NCI-H1105 (cell line): ENCODE measurements around the gene URGCP.

ENCODE experiments used
- DNase-seq: peaks from one replicate; lab custom pipeline; 2025; lab: John Stamatoyannopoulos, UW

Gene URGCP, protein sequence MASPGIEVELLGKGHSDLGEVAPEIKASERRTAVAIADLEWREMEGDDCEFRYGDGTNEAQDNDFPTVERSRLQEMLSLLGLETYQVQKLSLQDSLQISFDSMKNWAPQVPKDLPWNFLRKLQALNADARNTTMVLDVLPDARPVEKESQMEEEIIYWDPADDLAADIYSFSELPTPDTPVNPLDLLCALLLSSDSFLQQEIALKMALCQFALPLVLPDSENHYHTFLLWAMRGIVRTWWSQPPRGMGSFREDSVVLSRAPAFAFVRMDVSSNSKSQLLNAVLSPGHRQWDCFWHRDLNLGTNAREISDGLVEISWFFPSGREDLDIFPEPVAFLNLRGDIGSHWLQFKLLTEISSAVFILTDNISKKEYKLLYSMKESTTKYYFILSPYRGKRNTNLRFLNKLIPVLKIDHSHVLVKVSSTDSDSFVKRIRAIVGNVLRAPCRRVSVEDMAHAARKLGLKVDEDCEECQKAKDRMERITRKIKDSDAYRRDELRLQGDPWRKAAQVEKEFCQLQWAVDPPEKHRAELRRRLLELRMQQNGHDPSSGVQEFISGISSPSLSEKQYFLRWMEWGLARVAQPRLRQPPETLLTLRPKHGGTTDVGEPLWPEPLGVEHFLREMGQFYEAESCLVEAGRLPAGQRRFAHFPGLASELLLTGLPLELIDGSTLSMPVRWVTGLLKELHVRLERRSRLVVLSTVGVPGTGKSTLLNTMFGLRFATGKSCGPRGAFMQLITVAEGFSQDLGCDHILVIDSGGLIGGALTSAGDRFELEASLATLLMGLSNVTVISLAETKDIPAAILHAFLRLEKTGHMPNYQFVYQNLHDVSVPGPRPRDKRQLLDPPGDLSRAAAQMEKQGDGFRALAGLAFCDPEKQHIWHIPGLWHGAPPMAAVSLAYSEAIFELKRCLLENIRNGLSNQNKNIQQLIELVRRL

GRCh38 chr7:43906331-43907010, at the start of gene URGCP:
Gene URGCP (minus strand): TSS chr7:43906596. CDS start chr7:43906575, 21 bp downstream.
- peak; percentile 18 for DNase-seq

- no peak for DNase-seq
Measured at GRCh38 chr7:43956027-43956426, 49.6 kb upstream of the URGCP start.

- peak; percentile 3 for DNase-seq
Measured at GRCh38 chr7:43954524-43955228, 48.3 kb upstream of the URGCP start.

DNA sequence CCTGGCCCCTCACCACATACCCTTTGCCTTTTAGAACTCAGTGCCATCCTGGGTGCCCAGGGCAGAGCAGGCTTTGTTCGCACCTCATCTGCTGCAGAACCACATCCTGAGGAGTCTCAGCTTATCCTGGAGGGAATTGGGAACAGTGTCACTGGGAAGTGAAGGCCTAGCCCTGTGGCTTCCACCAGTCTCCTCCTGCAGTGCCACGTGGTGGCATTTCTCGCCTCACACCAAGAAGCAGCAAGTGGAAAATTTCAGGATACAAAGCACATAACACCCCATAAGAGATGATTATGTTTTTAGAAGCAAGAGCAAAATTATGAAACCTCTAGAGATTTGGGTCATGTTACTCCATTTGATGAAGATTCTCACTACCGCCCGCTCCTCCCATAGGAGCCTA, 46.7 kb upstream of the URGCP start:
- no peak for DNase-seq

GRCh38 chr7:43952028-43952427, 45.6 kb upstream of the URGCP start:
- DNase-seq: no peak

DNA sequence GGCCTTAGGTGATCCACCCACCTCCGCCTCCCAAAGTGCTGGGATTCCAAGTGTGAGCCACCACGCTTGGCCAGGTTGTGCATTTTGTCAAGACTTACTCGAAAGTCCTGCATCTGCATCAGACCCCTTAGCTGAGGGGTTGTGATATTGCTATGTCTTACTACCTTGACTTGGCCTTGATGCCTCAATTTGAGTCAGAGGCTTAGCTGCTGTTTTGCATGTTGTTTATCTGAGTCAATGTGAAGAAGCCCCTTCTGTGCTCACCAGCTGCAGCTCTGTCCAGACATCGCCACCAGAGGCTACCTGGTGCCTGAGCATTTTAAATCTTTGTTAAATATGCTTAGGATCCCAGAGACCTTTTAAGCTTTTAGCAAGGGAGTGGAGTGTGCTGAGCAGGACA, 37.9 kb upstream of the URGCP start:
- no peak for DNase-seq

DNA sequence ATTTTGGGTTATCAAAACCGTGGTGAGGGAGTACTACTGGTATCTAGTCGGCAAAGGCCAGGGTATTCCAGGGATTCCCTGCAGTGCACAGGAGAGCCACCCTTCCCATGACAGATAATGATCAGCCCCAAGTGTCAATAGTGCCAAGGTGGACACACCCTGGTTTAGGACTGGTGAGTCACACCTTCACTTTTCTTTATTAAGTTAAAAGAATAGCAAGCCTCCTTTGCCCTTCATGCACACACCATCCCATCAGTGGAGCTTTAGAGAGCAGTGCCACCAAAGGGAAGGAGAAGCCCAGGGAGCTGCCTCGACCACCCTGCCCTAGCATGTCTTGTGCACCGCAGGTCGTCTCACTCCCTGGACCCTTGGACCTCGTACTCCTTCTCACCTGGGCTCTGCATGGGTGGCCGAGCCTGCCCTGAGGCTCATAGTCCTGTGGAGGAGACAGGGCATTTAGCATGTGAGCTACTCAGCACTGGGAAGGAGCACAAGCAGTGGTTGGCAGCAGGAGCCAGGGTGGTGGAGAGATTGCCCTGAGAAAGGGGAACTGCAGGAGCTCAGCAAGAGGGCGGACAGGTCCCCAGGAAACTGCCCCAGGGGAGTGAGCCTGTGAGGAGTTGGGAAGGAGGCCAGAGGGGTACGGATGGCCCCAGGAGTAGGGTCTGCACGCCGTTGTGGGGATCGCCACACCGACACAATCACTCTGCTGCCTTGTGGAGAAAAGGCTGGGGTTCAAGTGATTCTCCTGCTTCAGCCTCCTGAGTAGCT, 37.2 kb upstream of the URGCP start:
- no peak for DNase-seq

GRCh38 chr7:43942997-43943396, 36.6 kb upstream of the URGCP start:
- no peak for DNase-seq

GRCh38 chr7:43942250-43942649, 35.9 kb upstream of the URGCP start:
- DNase-seq: no peak

DNA sequence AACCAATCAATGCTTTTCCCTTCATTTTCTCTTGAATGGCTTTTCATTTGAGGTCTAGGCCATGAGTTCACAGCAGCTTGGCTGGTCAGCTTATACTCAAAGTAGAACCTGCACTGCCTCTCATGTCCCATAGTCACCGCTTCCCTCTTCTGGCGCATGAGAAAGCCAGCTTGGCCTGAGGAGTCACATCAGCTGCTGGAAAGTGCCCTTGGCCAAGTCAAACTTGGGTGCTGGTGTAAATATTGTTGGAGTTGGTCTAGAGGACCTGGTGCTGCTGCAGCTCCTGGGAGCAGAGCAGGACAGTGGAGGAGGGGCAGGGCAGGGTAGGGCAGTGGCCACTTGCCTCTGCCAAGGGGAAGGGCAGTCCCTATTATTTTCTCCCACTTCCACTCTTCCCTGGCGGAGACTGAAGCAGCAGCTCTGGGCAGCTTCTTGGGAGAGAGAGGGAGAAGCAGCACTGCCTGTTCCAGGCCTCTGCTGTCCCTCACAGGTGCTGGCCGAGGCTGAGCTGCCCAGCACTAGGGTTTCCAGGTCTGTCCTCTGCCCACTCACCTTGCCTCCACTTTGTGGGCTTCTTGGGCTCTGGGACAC, 32.6 kb upstream of the URGCP start:
- DNase-seq: no peak

GRCh38 chr7:43937444-43937843, 31.0 kb upstream of the URGCP start:
- DNase-seq: no peak

DNA sequence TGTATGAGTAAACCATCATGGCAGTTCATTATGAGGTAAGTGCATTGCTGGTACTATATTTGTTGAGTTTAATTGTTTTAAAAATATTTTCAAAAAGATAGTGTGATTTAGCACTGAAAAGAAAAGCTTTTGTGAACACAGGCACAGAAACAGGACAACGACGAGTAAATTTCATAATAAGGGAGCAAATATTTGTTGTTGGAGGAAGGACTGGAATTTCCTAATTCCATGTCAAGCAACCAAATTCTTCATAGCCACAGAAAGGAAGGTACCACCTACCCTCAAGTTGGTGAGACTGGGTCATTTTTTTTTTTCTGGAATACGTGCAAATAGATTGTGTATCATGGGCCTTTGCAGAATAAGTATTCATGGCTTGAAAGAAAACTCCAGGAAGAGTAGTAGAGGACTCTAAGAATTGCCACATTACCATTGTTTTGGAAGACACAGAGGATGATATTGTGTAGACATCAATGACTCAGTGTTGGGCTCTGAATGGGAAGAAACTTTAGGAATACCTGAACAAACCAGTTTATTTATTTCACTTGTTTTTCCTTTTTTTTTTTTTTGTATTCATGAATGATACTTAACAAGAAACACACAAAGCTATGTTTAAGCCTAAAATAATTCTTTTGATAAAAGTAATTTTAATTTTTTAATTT, 27.6 kb upstream of the URGCP start:
- DNase-seq: no peak

GRCh38 chr7:43931346-43931745, 24.9 kb upstream of the URGCP start:
- no peak for DNase-seq

DNA sequence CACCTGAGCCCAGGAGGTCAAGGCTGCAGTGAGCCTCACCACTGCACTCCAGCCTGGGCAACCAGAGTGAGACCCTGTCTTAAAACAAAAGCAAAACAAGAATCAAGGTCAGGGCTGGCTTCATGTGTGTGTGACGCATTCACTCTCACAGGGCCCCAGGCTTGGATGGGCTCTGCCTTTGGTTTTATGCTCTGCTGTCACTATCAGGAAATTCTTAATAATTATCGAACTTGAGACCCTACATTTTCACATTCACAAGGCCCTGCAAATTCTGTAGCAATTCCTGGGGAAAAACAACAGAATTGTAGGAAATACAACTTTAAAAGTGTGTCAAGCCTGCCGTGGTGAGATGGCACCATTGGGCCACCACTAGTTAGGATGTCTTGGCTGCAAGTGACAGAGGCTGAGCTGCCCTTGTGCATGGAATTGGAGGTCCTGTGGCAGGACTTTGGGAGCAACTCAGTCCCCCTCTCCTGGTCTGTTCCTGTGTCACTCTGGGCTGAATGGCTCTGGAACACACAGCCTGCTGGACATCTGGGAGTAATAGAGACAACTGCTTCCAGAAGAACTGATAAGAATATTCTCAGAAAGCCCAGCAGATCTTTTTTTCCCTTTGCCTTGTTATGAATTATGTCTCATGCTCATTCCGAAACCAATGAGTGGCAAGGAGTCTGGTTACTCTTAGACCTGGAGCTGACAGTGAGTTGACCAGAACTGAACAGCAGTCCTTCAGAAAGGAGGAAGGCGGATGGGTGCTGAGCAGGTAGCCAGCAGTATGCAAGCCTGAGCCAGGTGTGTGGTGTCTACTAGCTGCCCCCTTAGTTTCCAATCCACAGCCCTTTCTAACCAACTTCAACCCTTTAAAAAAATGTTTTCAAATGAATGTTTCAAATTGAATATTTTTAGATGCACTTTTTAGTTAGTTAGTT, 23.4 kb upstream of the URGCP start:
- DNase-seq: no peak

- DNase-seq: no peak
Measured at GRCh38 chr7:43927810-43928209, 21.4 kb upstream of the URGCP start.

GRCh38 chr7:43926798-43927123, 20.4 kb upstream of the URGCP start:
- no peak for DNase-seq

DNA sequence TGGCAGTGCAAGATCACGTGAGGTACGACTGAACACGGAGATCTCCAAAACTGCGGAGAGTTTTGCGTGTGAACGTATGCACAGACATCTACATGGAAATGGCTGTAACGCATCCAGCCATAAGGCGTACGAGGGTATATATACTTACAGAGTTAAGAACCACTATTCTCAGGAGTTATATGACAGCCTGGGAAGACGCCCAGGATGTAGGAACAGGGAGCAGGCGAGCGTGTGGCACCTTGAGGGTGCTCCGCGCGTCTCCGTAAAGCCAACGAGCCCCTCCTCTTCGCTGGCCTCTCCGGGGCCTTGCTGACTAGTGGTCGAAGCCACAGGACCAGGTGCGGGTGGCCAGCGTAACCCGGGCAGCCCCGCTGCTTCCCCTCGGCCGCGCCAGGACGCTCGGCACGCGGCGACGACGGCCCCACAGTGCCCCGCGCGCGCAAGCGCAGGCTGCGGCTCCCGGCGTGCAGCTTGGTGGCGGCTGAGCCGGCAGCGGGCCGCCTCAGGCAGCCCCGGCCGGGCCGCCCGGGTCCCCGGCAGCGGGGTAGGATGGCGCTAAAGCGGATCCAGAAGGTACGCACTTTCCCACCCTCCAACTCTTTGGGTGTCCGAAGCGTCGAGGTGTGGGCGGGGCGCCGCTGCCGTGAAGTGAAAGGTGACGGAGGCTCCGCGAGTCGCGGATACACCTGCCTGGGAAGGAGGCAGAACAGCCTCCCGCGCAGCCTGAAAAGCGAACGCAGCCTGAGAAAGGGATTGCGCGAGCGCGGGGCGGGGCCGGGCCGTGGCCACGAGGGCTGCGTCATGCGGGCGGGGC, 19.8 kb upstream of the URGCP start, which contains the start of gene UBE2D4:
UBE2D4 (plus strand) TSS at position 453 of the 814 bp plus-strand sequence; CDS start at position 550, 97 bp downstream.
- DNase-seq: peak; percentile 85

DNA sequence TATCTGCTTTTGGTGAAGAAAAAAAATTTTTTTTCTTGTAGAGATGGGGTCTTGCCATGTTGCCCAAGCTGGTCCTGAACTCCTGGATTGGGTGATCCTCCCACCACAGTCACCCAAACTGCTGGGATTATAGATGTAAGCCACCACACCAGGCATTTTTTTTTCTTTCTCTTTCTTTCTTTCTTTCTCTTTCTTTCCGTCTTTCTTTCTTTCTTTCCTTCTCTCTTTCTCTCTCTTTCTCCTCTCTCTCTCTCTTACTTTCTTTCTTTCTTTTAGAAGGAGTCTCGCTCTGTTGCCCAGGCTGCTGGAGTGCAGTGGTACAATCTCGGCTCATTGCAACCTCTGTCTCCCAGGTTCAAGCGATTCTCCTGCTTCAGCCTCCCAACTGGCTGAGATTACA, 16.3 kb upstream of the URGCP start:
- DNase-seq: no peak
